HT1080 (cell line): ENCODE data around the gene RAB25. TPM values are rescaled to one million over a fixed set of nuclear protein-coding genes. Genes with fewer than 3 reads are reported as not detected.

Experiments
- DNase-seq: peaks from one replicate; pipeline ENCODE4 v3.0.0-alpha.2; 2015; ENCODE audit warnings: low read depth
- total RNA-seq: library from RNA; depleted of rRNA; stranded (reverse); fragments of >200 nt; shearing (Covaris generic); gene quantifications from 2 replicates; pipeline ENCODE4 v1.2.3, GENCODE V29; 2014

Gene RAB25
- total RNA-seq, 1 experiment from 2014 or later = 0.06 TPM

GRCh38 chr1:156100205-156100995 lies 39.4 kb downstream of the RAB25 start:
- no peak for DNase-seq

DNA sequence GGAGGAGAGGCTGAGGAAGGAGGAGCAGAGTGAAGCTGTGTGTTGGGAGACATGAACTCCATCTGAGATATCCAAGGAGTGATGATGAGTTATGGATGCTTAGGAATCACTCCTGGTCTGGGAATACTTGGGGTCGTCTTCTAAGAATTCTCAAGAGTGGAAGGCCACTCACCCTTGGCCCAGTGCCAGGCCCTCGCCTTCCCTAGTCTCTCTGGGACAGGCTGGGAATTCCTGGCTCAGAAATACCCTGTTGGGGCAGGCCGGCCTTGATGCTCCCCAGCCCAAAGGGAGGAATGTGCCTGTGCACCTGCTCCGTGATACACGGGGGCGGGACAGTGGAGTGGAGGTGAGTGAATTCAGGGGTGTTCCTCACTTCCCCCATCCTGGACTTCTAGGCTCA lies 40.9 kb downstream of the RAB25 start:
- no peak for DNase-seq

DNA sequence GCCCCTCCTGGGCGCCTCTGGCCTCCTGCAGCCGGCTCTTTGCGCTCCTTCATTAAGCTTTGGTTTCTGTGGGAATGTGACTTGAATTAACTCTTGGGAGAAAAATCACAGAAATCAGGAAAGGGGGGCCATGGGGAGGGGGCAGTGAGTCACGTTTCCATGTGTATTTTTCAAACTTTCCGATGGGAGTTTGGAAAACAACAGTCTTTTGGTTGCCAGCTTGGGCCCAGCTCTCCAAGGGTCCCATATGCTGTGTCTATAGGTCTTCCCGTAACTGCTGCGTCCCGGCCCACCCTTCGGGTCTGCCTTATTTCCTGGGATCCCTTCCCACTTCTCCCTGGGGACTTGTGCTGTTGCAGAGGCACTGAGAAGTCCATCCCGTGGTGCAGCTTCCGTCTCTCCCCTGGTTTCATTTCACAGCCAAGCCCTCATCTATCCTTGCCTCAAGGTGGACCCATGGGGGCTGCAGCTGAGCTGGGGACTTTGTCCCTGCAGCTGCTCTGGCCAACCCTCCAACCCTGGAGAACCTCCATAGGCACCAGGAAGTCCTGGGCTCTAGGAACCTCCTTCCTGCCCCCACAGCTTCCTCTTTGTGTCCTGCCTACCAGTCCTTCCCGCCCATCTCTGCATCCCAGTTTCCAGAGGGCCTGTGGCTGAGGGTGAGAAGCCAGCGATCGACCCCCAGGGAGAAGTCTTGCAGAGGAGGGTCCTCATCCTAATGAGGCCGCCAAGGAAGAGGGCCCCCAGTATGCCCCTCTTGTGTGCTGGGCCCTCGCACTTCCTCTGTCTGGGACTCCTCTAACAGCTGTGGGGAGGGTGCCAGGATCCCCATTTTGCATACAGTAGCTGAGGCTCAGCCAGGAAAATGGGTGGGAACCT lies 41.9 kb downstream of the RAB25 start:
- DNase-seq = peak; percentile 53

DNA sequence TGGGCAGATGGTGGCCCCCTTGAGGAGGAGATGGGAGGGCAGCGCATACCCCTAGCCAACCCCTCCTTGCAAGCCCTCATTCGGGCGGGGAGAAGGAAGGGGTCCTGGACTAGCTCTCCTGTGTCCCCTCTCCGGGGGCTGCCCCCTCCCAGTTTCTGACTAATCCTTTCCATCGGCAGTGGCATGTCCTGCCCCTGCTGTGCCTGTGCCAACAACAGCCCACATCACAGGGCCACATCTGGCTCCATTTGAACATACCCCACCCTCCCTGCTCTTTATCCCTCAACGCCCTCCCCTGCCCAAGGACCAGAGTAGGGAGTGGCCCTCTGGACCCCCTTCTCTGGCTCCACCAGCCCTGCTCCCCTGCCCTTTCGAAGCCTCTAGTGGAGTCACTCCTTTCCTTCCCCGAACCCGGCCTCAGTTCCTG lies 42.6 kb downstream of the RAB25 start:
- peak; percentile 59 for DNase-seq

GRCh38 chr1:156104065-156104810 lies 43.3 kb downstream of the RAB25 start:
- peak; percentile 69 for DNase-seq

GRCh38 chr1:156104861-156105832 lies 44.2 kb downstream of the RAB25 start:
- DNase-seq = no peak

DNA sequence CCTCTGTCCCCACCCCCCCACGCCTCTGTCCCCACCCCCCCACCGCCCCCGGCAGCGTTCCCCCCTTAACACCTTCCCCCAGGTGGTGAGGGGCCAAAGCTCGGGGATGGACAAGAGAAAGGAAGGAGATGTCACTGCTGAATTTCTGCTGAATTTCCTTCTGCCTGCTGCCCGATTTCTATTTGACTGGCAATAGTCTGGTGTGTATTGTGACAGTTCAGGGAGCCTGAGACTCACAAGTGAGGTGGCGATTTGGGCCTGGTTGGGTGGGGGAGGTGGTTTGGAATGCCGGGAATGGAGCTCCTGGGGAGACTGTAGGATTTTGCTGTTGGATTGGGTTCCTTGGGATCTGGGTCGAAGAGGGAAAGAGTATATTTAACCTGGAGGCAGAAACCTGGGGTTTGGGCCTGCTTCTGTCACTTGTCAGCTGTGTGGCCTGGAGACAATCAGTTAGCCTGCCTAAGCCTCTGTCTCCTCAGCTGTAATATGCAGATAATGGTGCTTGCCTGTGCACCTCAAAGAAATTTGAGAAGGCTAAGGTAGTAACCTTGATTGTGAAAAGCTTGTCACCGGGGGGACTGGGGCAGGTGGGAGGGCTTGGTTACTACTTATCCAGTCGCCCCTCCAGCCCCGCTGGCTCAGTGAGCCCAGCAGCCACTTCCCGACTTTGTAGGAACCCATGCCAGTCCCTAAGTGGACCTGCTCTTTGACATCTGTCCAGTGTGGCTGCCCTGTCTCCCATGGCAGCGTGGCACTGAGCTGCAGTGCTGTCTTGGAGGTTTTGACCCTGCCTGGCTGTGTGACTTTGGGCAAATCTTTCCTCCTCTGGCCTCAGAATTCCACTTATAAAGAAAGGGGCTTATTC lies 45.9 kb downstream of the RAB25 start:
- DNase-seq = no peak

DNA sequence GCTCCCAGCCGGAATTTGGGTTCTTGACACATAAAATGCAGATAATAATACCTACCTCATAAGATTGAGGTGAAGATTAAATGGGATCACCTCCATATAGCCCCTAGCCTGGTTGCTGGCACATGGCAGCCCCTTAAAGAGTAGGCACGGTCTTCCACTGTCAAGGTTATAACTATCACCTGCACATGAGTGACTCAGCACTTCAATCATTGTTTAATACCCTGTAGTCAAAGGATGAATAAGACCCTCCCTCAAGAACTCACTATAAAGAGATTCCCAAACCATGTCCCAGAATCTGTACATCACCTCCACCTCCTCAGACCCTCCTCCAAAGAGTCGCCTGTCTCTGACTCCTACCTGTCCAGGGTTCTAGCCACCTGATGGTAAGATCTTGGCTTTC lies 47.1 kb downstream of the RAB25 start:
- DNase-seq = no peak

GRCh38 chr1:156108664-156109241 lies 47.8 kb downstream of the RAB25 start:
- no peak for DNase-seq

DNA sequence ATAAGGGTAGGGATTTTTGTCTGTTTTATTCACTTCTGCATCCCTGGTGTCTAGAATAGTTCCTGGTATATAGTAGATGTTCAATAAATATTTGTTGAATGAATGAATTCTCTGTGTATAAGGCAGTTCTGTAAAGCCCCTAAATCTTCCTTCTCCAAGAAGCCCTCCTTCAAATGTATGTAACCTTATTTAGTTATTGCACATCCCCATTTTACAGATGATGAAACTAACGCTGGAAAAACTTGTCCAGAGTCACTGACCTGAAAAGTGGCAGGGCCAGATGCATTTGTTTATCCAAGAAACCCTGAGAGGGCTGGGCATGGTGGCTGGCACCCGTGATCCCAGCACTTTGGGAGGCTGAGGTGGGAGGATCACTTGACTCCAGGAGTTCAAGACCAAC lies 49.3 kb downstream of the RAB25 start:
- DNase-seq = no peak

- DNase-seq = no peak
Measured at GRCh38 chr1:156111355-156111962, 50.5 kb downstream of the RAB25 start.

GRCh38 chr1:156112276-156113137 lies 51.5 kb downstream of the RAB25 start:
- DNase-seq = no peak

- no peak for DNase-seq
Measured at GRCh38 chr1:156113282-156113950, 52.5 kb downstream of the RAB25 start.

DNA sequence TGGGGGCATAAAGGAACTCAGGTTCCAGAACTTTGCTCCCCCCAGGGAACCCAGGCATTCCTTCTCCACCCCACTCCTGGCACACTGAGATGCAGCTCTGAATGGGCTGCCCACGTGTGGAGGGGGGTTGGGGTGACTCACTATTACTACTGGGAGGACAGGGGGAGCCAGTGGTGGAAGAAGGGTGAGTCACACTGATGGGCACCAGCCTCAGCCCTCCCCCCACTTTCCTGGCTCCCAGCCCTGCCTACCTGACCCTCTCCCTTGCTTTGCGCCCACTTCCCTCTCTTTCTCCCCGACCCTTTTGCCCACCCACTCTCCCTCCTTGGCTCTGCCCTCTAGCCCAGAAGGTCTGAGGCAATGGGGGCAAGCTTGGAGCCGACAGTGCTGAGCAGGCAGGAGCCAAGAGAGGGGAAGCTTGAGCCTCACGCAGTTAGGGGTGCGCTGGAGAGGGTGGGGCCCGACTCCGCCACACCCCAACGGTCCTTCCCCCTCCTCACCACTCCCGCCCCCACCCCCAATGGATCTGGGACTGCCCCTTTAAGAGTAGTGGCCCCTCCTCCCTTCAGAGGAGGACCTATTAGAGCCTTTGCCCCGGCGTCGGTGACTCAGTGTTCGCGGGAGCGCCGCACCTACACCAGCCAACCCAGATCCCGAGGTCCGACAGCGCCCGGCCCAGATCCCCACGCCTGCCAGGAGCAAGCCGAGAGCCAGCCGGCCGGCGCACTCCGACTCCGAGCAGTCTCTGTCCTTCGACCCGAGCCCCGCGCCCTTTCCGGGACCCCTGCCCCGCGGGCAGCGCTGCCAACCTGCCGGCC lies 53.4 kb downstream of the RAB25 start, which contains the start of gene LMNA:
Gene LMNA (plus strand): TSS at position 611 of the 818 bp plus-strand sequence. CDS start 208 bp downstream, outside the sequence.
- peak; percentile 99 for DNase-seq

DNA sequence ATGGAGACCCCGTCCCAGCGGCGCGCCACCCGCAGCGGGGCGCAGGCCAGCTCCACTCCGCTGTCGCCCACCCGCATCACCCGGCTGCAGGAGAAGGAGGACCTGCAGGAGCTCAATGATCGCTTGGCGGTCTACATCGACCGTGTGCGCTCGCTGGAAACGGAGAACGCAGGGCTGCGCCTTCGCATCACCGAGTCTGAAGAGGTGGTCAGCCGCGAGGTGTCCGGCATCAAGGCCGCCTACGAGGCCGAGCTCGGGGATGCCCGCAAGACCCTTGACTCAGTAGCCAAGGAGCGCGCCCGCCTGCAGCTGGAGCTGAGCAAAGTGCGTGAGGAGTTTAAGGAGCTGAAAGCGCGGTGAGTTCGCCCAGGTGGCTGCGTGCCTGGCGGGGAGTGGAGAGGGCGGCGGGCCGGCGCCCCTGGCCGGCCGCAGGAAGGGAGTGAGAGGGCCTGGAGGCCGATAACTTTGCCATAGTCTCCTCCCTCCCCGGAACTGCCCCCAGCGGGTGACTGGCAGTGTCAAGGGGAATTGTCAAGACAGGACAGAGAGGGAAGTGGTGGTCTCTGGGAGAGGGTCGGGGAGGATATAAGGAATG lies 54.1 kb downstream of the RAB25 start:
- DNase-seq = no peak
